Suprapubic skin (tissue), 4 donors: ENCODE results near the gene ZNF446.

Experiments
- CTCF ChIP-seq, 2 donors: fragments of 200-600 bp in 1 of 2; fragments of 450-650 bp in 1 of 2; sonication (generic) in 1 of 2; IDR thresholded peaks; one replicate each; pipeline ENCODE4 v1.5.1; 2016 to 2019; ENCODE audit warnings: antibody characterized with exemption in 2 of 2, mild to moderate bottlenecking in 1 of 2, moderate library complexity in 1 of 2
- EP300 ChIP-seq: sonication (generic); formaldehyde crosslinking; IDR thresholded peaks from one replicate; pipeline ENCODE4 v1.6.1; 2017; ENCODE audit warnings: antibody characterized with exemption
- POLR2A ChIP-seq, 2 donors: fragments of 450-650 bp; IDR thresholded peaks; one replicate each; pipeline ENCODE4 v1.6.1; 2017; ENCODE audit warnings: antibody characterized with exemption in 2 of 2, mild to moderate bottlenecking in 2 of 2, moderate library complexity in 2 of 2
- POLR2AphosphoS5 ChIP-seq, 3 donors: sonication (generic); formaldehyde crosslinking; IDR thresholded peaks; one replicate each; pipeline ENCODE4 v1.6.1; 2017; ENCODE audit warnings: antibody characterized with exemption in 3 of 3

DNA sequence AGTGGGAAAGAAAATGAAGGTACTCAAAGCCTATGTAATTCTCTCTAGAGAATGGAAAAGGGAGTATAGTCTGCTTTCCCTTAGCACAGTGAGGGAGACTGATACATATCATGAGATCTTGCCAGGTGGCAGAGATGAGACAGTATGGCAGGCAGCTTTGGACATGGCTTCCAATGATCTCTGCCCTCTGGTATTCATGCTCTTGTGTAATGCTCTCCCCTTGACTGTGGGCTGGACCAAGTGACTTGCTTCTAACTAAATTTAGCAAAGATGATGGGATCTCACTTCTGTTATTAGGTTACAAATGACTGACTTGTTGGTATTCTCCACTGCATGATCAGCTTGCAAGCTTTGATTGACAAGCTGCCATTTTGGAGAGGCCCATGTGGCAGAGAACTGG is 46.4 kb upstream of the ZNF446 start:
- no peak for TF ChIP-seq CTCF (IDR thresholded peaks at IDR 0.05)
- TF ChIP-seq POLR2A (IDR thresholded peaks at IDR 0.05) = no peak
- TF ChIP-seq POLR2AphosphoS5 (IDR thresholded peaks at IDR 0.05) = no peak
- TF ChIP-seq EP300 = no peak
